Mucosa of descending colon (tissue), 3 donors: ENCODE data around the gene SLC2A1. TPM values are rescaled to one million over a fixed set of nuclear protein-coding genes. Genes with fewer than 3 reads are reported as not detected.

Experiments used
- ATAC-seq: fragments of 200-7000 bp; cut with Tn5 transposase; one replicate; pipeline ENCODE4 v1.9.1; 2020; ENCODE audit warnings: mild to moderate bottlenecking, moderate library complexity
- DNase-seq, 3 donors: peaks; one replicate each; pipeline ENCODE4 v3.0.0-alpha.2; 2020
- H3K36me3 ChIP-seq: fragments of 200-600 bp; one replicate; pipeline ENCODE4 v1.8.0; 2021; ENCODE audit warnings: low read depth, mild to moderate bottlenecking
- H3K4me1 ChIP-seq: fragments of 200-600 bp; one replicate; pipeline ENCODE4 v1.8.0; 2021; ENCODE audit warnings: low read depth, mild to moderate bottlenecking
- H3K4me3 ChIP-seq: fragments of 200-600 bp; one replicate; pipeline ENCODE4 v1.8.0; 2021; ENCODE audit warnings: mild to moderate bottlenecking
- H3K9me3 ChIP-seq: fragments of 200-600 bp; one replicate; pipeline ENCODE4 v1.8.0; 2021; ENCODE audit warnings: mild to moderate bottlenecking
- intact Hi-C, 2 donors: fragments of 100-400 bp; cut with DNase I in 1 of 2; cut with micrococcal nuclease in 1 of 2; formaldehyde crosslinking; loops; one replicate each; pipeline versions ENCODE4 v1.11.0 to v1.11.1; 2022; cut with DNase I, micrococcal nuclease
- total RNA-seq, 3 donors: library from RNA; stranded (reverse); fragmentation: NEBNext Ultra II Directional in 2 of 3; extraction: Animal tissue kit (Norgen Biotek cat#: 25700) in 2 of 3; gene quantifications; one replicate each; pipeline versions ENCODE4 v1.2.1 to v1.2.4, GENCODE V29; 2021 to 2023
- TF ChIP-seq, protein P1 (sequence below): fragments of 200-600 bp; IDR thresholded peaks from one replicate; pipeline ENCODE4 v1.8.0; 2022; ENCODE audit warnings: antibody characterized with exemption, mild to moderate bottlenecking
- donor health status: DM: no; HTN: no; CAD: no; lungs with moderate emphysema.
- donor health status: DM: no; HTN: no; CAD: no.
- donor health status: DM: no; HTN: yes; CAD: no.

Gene SLC2A1
- total RNA-seq, 3 donors from 2014 or later, result 36.0 to 81.2 (median 74.3) TPM

DNA sequence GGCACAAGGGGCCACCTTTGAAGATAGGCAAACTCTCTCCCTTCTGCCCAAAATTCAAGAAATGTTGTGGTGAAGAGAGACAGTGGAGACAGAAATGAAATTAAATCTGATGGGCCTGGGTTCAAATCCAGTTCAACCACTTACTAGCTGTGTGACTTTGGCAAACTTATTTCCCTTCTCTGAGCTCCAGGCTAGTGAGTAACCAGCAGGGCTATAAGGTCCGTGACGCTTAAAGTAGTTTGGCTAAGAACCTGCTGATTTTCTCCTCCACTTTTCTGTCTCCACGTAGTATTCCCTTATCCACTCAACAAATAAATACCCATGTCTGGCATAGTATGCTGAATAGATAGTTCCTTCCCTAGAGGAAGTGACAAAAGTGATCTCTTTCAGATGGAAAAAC is 1.9 kb downstream of the SLC2A1 start:
- H3K9me3 ChIP-seq, result no peaks in the 10 kb centered on the region
- DNase-seq (no peak), ATAC-seq (no peak)
- no peak overlapping the region for H3K4me3 ChIP-seq
- H3K36me3 ChIP-seq, result no peaks in the 10 kb centered on the region
- TF ChIP-seq, protein P1, sequence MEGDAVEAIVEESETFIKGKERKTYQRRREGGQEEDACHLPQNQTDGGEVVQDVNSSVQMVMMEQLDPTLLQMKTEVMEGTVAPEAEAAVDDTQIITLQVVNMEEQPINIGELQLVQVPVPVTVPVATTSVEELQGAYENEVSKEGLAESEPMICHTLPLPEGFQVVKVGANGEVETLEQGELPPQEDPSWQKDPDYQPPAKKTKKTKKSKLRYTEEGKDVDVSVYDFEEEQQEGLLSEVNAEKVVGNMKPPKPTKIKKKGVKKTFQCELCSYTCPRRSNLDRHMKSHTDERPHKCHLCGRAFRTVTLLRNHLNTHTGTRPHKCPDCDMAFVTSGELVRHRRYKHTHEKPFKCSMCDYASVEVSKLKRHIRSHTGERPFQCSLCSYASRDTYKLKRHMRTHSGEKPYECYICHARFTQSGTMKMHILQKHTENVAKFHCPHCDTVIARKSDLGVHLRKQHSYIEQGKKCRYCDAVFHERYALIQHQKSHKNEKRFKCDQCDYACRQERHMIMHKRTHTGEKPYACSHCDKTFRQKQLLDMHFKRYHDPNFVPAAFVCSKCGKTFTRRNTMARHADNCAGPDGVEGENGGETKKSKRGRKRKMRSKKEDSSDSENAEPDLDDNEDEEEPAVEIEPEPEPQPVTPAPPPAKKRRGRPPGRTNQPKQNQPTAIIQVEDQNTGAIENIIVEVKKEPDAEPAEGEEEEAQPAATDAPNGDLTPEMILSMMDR, result no peak
- intact Hi-C loops, result no loop called here
- H3K4me1 ChIP-seq, result peaks cover 14% of the 10 kb centered on the region

DNA sequence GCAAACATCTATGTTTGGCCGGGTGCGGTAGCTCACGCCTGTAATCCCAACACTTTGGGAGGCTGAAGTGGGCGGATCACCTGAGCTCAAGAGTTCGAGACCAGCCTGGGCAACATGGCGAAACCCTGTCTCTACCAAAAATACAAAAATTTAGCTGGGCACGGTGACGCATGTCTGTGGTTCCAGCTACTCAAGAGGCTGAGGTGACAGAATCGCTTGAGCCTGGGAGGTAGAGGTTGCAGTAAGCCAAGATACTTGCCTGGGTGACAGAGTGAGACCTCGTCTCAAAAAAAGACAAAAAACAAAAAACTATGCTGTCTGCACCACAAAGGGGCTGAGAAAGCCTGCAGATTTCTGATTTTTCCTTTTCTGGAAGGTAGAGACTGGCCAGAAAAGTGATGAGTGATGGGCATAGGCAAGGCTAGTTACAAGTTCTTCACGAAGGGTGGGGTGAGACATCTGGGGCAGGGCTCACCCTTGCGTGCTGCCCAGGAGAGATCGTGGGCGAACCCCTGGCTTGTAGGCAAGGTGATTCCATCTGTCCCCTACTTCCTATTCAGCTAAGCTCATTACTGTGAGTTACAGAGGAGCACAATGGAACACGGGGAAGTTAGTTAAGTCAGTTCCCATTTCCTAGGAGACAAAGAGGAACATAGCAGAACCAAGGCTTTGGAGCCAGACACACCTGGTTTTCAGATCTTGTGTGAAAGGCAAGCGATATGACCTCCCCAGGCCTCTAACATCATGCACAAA is 3.2 kb downstream of the SLC2A1 start:
- intact Hi-C loops, result no loop called here
- H3K4me3 ChIP-seq, result no peak overlapping the region
- no peaks in the 10 kb centered on the region for H3K9me3 ChIP-seq
- H3K4me1 ChIP-seq, result peaks cover 15% of the 10 kb centered on the region
- TF ChIP-seq, protein P1, result no peak
- H3K36me3 ChIP-seq, result no peaks in the 10 kb centered on the region
- DNase-seq (no peak), ATAC-seq (no peak)

GRCh38 chr1:42953182-42954180 is 5.2 kb downstream of the SLC2A1 start:
- DNase-seq, result no peak
- Histone ChIP-seq H3K4me1 (peaks cover 23% of the 10 kb centered on the region), H3K9me3 (no peaks in the 10 kb centered on the region), H3K4me3 (no peak overlapping the region), H3K36me3 (no peaks in the 10 kb centered on the region)
- TF ChIP-seq, protein P1, result no peak
- ATAC-seq, result no peak
- intact Hi-C loops, result no loop called here

DNA sequence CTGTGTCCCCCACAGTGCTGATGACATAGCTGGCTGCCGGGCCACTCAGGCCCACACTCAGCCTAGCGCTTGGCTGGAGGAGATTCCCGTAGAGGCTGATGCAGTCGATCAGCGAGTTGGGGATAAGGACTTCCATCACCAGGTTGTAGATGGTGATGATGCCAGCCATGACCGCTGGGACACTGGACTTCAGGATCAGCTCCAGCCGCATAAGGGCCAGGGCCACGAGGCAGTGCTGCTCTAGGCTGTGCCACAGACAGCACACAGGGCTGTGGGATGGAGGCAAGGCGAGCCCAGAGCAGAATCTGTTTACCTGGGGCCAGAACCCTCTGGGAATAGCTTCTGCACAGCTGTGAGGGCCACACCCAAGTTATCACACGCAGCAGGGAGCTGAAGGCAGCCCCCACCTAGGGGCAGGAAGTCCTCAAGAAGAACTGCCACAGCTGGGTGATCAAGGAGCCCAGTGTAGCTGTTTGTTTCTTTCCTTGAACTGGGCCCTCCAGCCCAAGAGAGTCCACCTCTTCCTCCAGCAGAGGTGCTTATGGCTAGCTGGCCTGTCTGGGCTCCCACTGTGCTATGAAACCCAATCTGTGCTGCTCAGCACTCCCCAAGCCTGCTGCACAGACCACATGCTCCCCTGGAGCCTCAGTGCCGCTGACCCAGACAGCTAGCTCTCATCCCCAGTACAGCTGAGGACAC is 6.2 kb downstream of the SLC2A1 start:
- ATAC-seq, result peak; percentile 70
- intact Hi-C loops, result no loop called here
- Histone ChIP-seq H3K4me3 (no peak overlapping the region), H3K9me3 (no peaks in the 10 kb centered on the region), H3K36me3 (no peaks in the 10 kb centered on the region), H3K4me1 (peaks cover 23% of the 10 kb centered on the region)
- TF ChIP-seq, protein P1, result no peak
- DNase-seq, result no peak

DNA sequence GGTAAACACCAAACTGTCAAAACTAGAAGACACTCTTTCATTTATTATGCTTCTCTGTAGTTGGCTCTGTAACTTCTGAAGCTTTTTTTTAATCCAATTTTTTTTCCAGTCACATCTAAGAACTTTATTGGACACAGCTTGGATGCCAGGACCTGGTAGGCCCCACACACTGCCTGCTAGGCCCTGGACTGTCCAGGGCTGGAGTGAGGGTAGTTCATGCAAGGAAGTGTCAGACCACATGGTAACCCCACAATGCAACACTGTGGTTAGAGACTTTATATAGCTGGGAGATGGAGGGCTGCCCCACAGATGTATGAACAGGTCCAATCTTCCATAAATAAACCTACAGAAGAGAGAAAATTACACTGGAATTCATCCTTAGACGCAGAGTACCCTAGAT is 7.1 kb downstream of the SLC2A1 start:
- Histone ChIP-seq H3K4me3 (no peak overlapping the region), H3K36me3 (no peaks in the 10 kb centered on the region), H3K4me1 (peaks cover 23% of the 10 kb centered on the region), H3K9me3 (no peaks in the 10 kb centered on the region)
- ATAC-seq (no peak), DNase-seq (no peak)
- intact Hi-C loops, result no loop called here
- TF ChIP-seq, protein P1, result no peak
